ENCODE measurements around the gene DEFB127.
A peak's percentile ranks its signal among the peaks of the same experiment; 100 is the strongest.
"Not testable (repeated sequence)": the region's sequence is repeated elsewhere in the genome, so short reads cannot be mapped to it uniquely, and the experiment has no call there.

Gene DEFB127, protein sequence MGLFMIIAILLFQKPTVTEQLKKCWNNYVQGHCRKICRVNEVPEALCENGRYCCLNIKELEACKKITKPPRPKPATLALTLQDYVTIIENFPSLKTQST

DNA sequence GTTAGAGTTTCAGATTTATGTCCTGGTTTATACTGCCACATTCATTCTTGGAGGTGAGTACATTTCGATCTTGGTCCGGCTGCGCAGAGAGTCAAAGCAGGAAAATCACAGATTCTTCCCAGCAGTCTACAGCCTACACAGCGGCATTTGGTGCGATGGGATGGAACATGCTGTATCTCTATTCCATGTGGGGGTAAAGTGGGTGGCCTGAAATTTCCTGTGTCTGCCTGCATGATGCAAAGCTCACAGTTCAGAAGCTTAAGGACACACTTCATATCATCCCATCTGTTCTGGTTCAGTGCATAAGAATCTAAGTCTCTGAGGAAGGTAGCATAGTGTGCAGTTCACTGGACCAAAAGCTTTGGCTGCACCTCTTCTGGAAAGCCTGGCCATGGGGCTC is at the start of gene DEFB127:
Gene DEFB127 (plus strand): TSS at position 301 of the 400 bp plus-strand sequence. CDS start 91 bp downstream, at position 392.
- no peaks in the 10 kb centered on the region for H3K36me3 ChIP-seq (replicated peaks)
- no peak within 1 kb of the TSS for H3K27ac ChIP-seq
- DNase-seq, result no peak
- TF ChIP-seq, protein P1, sequence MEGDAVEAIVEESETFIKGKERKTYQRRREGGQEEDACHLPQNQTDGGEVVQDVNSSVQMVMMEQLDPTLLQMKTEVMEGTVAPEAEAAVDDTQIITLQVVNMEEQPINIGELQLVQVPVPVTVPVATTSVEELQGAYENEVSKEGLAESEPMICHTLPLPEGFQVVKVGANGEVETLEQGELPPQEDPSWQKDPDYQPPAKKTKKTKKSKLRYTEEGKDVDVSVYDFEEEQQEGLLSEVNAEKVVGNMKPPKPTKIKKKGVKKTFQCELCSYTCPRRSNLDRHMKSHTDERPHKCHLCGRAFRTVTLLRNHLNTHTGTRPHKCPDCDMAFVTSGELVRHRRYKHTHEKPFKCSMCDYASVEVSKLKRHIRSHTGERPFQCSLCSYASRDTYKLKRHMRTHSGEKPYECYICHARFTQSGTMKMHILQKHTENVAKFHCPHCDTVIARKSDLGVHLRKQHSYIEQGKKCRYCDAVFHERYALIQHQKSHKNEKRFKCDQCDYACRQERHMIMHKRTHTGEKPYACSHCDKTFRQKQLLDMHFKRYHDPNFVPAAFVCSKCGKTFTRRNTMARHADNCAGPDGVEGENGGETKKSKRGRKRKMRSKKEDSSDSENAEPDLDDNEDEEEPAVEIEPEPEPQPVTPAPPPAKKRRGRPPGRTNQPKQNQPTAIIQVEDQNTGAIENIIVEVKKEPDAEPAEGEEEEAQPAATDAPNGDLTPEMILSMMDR (IDR thresholded peaks at IDR 0.05; ENCODE audit: low read depth, low read length, missing control alignments), result no peak
- no peak within 1 kb of the TSS for H3K4me3 ChIP-seq (ENCODE audit: low read depth, low read length)
- H3K27me3 ChIP-seq (replicated peaks), result no peaks in the 10 kb centered on the region
- in situ Hi-C loops (cut with HindIII; ENCODE audit: low pct_ligation_motif_present, low sequenced_read_pairs), result no loop called here

DNA sequence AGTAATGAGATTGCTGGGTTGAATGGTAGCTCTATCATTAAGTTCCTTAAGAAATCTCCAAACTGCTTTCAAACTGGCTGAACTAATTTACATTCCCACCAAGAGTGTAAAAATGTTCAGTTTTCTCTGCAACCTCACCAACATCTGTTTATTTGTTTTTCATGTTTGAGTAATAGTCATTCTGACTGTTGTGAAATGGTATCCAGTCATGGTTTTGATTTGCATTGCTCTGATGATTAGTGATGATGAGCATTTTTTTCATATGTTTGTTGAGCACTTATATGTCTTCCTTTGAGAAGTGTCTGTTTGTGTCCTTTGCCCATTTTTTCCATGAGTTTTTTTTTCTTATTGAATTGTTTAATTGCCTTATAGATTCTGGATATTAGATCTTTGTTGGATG is 44.9 kb upstream of the DEFB127 start:
- H3K4me3 ChIP-seq (ENCODE audit: low read depth, low read length), result no peak overlapping the region
- no peak for DNase-seq
- H3K27ac ChIP-seq, result no peak overlapping the region
- H3K27me3 ChIP-seq (replicated peaks), result no peaks in the 10 kb centered on the region
- no peaks in the 10 kb centered on the region for H3K36me3 ChIP-seq (replicated peaks)
- in situ Hi-C loops (cut with HindIII; ENCODE audit: low pct_ligation_motif_present, low sequenced_read_pairs), result no loop called here
- TF ChIP-seq, protein P1 (IDR thresholded peaks at IDR 0.05; ENCODE audit: low read depth, low read length, missing control alignments), result no peak

DNA sequence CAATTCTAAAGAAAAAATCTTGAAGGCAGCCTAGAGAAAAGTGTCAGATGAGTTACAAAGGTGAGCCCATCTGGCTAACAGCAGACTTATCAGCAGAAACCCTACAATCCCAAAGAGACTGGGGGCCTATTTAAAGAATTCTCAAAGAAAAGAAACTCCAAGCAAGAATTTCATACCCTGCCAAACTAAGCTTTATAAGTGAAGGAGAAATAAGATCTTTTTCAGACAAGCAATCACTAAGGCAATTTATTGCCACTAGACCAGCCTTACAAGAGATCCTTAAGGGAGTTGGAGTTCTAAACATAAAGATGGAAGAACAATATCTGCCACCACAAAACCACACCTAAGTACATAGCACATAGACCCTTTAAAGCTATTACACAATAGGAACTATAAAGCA is 39.7 kb upstream of the DEFB127 start:
- Histone ChIP-seq H3K27ac (no peak overlapping the region), H3K4me3 (ENCODE audit: low read depth, low read length) (no peak overlapping the region), H3K36me3 (replicated peaks) (no peaks in the 10 kb centered on the region), H3K27me3 (replicated peaks) (no peaks in the 10 kb centered on the region)
- in situ Hi-C loops (cut with HindIII; ENCODE audit: low pct_ligation_motif_present, low sequenced_read_pairs), result no loop called here
- no peak for DNase-seq
- TF ChIP-seq, protein P1 (IDR thresholded peaks at IDR 0.05; ENCODE audit: low read depth, low read length, missing control alignments), result no peak

DNA sequence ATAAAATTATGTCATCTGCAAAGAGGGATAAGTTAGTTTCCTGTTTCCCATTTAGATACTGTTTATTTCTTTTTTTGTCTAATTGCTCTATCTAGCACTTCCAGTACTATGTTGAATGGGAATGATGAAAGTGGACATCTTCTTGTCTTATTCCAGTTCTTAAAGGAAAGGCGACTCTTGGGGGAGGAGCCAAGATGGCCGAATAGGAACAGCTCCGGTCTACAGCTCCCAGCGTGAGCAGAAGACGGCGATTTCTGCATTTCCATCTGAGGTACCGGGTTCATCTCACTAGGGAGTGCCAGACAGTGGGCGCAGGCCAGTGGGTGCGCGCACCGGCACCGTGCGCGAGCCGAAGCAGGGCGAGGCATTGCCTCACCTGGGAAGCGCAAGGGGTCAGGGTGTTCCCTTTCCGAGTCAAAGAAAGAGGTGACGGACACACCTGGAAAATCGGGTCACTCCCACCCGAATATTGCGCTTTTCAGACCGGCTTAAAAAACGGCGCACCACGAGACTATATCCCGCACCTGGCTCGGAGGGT is 27.4 kb upstream of the DEFB127 start:
- H3K27me3 ChIP-seq (replicated peaks); H3K27ac ChIP-seq; in situ Hi-C loops (cut with HindIII; ENCODE audit: low pct_ligation_motif_present, low sequenced_read_pairs); H3K36me3 ChIP-seq (replicated peaks); DNase-seq; H3K4me3 ChIP-seq (ENCODE audit: low read depth, low read length): not testable (repeated sequence)

DNA sequence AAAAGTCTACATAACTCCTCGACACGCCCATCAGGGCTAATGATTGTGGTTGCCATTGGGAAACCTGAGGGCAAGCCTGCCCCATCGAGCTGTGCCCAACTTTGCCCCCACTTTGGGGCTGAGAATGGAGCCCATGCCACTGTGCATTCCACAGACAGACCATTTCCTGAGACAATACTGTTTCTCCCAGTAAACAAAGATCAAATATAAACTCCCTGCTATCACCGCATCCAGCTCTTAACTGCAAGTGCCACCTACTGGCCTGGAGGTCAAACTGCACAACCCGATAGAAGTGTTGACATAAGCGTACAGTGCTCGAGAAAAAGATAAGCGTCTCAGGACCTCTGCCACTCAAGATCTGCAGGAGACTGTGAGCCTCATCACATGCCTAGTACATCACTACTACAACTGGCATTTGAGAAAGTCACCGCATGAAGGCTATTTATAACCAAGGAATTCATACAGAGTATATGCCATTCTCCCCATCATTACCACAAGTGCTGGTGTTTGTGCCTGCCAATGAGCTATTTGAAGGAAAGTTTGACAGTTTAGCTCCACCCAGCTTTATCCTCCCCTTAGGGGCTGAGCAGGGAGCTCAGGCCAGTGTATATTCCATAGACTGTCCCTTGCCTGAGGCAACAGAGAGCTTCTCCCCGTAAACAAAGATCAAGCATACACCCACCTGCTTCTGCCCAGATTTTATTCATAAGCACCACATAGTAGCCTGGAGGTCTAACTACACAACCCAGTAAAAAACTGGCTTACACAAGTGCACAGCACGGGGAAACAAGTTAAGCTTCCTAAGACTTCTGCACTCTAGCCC is 19.4 kb upstream of the DEFB127 start:
- Histone ChIP-seq H3K27ac (no peak overlapping the region), H3K4me3 (ENCODE audit: low read depth, low read length) (no peak overlapping the region), H3K27me3 (replicated peaks) (no peaks in the 10 kb centered on the region), H3K36me3 (replicated peaks) (no peaks in the 10 kb centered on the region)
- in situ Hi-C loops (cut with HindIII; ENCODE audit: low pct_ligation_motif_present, low sequenced_read_pairs), result no loop called here
- TF ChIP-seq, protein P1 (IDR thresholded peaks at IDR 0.05; ENCODE audit: low read depth, low read length, missing control alignments), result peak; percentile 29
- DNase-seq, result no peak

DNA sequence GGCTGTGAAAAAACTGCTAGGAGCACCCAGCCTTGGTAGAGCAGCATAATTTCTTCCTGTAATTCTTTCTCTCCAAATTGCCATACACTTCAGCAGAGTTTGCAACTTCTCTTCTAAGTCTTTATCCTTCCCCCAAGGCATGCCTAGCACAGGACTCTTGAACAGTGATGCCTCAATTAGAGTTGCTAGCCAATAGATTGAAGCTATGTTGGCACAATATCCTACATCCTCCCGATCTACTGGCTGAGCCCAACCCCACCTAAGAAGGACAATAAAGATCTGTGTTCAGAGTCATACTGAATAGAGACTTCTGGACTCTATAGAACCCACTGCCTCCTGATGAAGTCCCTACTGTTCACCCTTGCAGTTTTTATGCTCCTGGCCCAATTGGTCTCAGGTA is 15.0 kb upstream of the DEFB127 start, which contains the start of gene DEFB126:
Gene DEFB126 (plus strand): TSS at position 301 of the 400 bp plus-strand sequence. CDS start 39 bp downstream, at position 340.
- no peak for DNase-seq
- Histone ChIP-seq H3K36me3 (replicated peaks) (no peaks in the 10 kb centered on the region), H3K27ac (no peak within 1 kb of the TSS), H3K27me3 (replicated peaks) (no peaks in the 10 kb centered on the region), H3K4me3 (ENCODE audit: low read depth, low read length) (no peak within 1 kb of the TSS)
- in situ Hi-C loops (cut with HindIII; ENCODE audit: low pct_ligation_motif_present, low sequenced_read_pairs), result no loop called here
- TF ChIP-seq, protein P1 (IDR thresholded peaks at IDR 0.05; ENCODE audit: low read depth, low read length, missing control alignments), result no peak

All from brain microvascular endothelial cell (primary cell).